Liver (tissue), 9 donors: ENCODE measurements around the gene EML5. TPM values are rescaled to one million over a fixed set of nuclear protein-coding genes. Genes with fewer than 3 reads are reported as not detected.

Experiments
- DNase-seq: peaks from one replicate; pipeline ENCODE4 v3.0.0-alpha.2; 2017; ENCODE audit warnings: low spot score
- H3K27ac ChIP-seq, 2 donors: one replicate each; pipeline ENCODE4 v1.7.0; 2013; ENCODE audit warnings: inconsistent platforms in 2 of 2, low read length in 2 of 2, control low read depth in 1 of 2, low read depth in 1 of 2, mild to moderate bottlenecking in 1 of 2
- H3K27me3 ChIP-seq, 4 donors: one replicate each; pipeline versions ENCODE4 v1.6.1 to v1.7.0; 2013; ENCODE audit warnings: low read length in 3 of 4, inconsistent platforms in 1 of 4, mild to moderate bottlenecking in 1 of 4, moderate library complexity in 1 of 4; ENCODE audit not compliant: control insufficient read depth in 4 of 4, insufficient read depth in 4 of 4
- H3K36me3 ChIP-seq, 4 donors: one replicate each; pipeline versions ENCODE4 v1.6.1 to v1.7.0; 2013; ENCODE audit warnings: low read length in 3 of 4, mild to moderate bottlenecking in 3 of 4, low read depth in 1 of 4, moderate library complexity in 1 of 4; ENCODE audit not compliant: control insufficient read depth in 4 of 4, insufficient read depth in 3 of 4
- H3K4me1 ChIP-seq, 4 donors: one replicate each; pipeline versions ENCODE4 v1.6.1 to v1.7.0; 2013; ENCODE audit warnings: low read length in 3 of 4, mild to moderate bottlenecking in 3 of 4, moderate library complexity in 1 of 4; ENCODE audit not compliant: control insufficient read depth in 4 of 4, insufficient read depth in 4 of 4
- H3K4me3 ChIP-seq, 3 donors: one replicate each; pipeline versions ENCODE4 v1.6.1 to v1.7.0; 2013; ENCODE audit warnings: low read length in 3 of 3, control low read depth in 1 of 3, low read depth in 1 of 3, mild to moderate bottlenecking in 1 of 3
- H3K9ac ChIP-seq, 2 donors: one replicate each; pipeline ENCODE4 v1.7.0; 2013; ENCODE audit warnings: low read length in 2 of 2, mild to moderate bottlenecking in 2 of 2, moderate library complexity in 2 of 2, control low read depth in 1 of 2, low read depth in 1 of 2
- H3K9me3 ChIP-seq, 4 donors: one replicate each; pipeline versions ENCODE4 v1.6.1 to v1.7.0; 2013; ENCODE audit warnings: low read length in 3 of 4; ENCODE audit not compliant: control insufficient read depth in 4 of 4
- CTCF ChIP-seq: fragments of 150-350 bp; IDR thresholded peaks from 2 replicates; pipeline ENCODE4 v1.5.1; 2017; ENCODE audit warnings: improper control_type of control experiment, low read depth, low read length; ENCODE audit not compliant: missing input control
- EGR1 ChIP-seq, 2 donors: IDR thresholded peaks; 2 replicates each; pipeline ENCODE4 v1.6.1; 2016 to 2018; ENCODE audit warnings: antibody characterized with exemption in 2 of 2, low read depth in 2 of 2
- FOXA1 ChIP-seq: IDR thresholded peaks from 2 replicates; pipeline ENCODE4 v1.6.1; 2016; ENCODE audit warnings: antibody characterized with exemption
- FOXA2 ChIP-seq: IDR thresholded peaks from 2 replicates; pipeline ENCODE4 v1.6.1; 2016; ENCODE audit warnings: antibody characterized with exemption
- GABPA ChIP-seq, 2 donors: IDR thresholded peaks in 1 of 2; conservative IDR thresholded peaks in 1 of 2; 2 replicates each; pipeline ENCODE4 v1.6.1; 2016; ENCODE audit warnings: antibody characterized with exemption in 2 of 2, mild to moderate bottlenecking in 1 of 2, moderate library complexity in 1 of 2
- HNF4A ChIP-seq, 2 donors: conservative IDR thresholded peaks; 2 replicates each; pipeline ENCODE4 v1.6.1; 2016; ENCODE audit warnings: antibody characterized with exemption in 2 of 2, mild to moderate bottlenecking in 2 of 2
- HNF4G ChIP-seq: IDR thresholded peaks from 2 replicates; pipeline ENCODE4 v1.6.1; 2016; ENCODE audit warnings: antibody characterized with exemption
- JUND ChIP-seq, 2 donors: IDR thresholded peaks; 2 replicates each; pipeline ENCODE4 v1.6.1; 2016; ENCODE audit warnings: antibody characterized with exemption in 2 of 2
- NR2F2 ChIP-seq: IDR thresholded peaks from 2 replicates; pipeline ENCODE4 v1.6.1; 2016; ENCODE audit warnings: antibody characterized with exemption
- RAD21 ChIP-seq, 2 donors: IDR thresholded peaks; 2 replicates each; pipeline ENCODE4 v1.6.1; 2016; ENCODE audit warnings: antibody characterized with exemption in 2 of 2, mild to moderate bottlenecking in 2 of 2
- REST ChIP-seq: IDR thresholded peaks from 2 replicates; pipeline ENCODE4 v1.6.1; 2016; ENCODE audit warnings: antibody characterized with exemption, mild to moderate bottlenecking
- SP1 ChIP-seq: IDR thresholded peaks from 2 replicates; pipeline ENCODE4 v1.6.1; 2018; ENCODE audit warnings: antibody characterized with exemption, mild to moderate bottlenecking
- ZBTB33 ChIP-seq: IDR thresholded peaks from 2 replicates; pipeline ENCODE4 v1.6.1; 2016; ENCODE audit warnings: antibody characterized with exemption
- WGBS: extraction: QIAGEN DNeasy Blood & Tissue Kit; methylation state at CpG from one replicate; pipeline ENCODE4 v1.1.7; 2013; 5-methylcytosine and 5-hydroxymethylcytosine counted together
- polyA plus RNA-seq, 2 donors: library from polyadenylated mRNA; stranded (reverse) in 1 of 2; unstranded in 1 of 2; fragments of 200-250 nt in 1 of 2; fragments of >200 nt in 1 of 2; fragmentation: Nextera tagmentation in 1 of 2; extraction: Ambion mirVana in 1 of 2; gene quantifications; one replicate each; pipeline versions ENCODE4 v1.2.1 to v1.2.3, GENCODE V29; 2013 to 2015
- total RNA-seq, 2 donors: library from RNA; depleted of rRNA; stranded (reverse); fragments of >200 nt; gene quantifications; one replicate each; pipeline ENCODE4 v1.2.3, GENCODE V29; 2014
- TF ChIP-seq, protein P1 (sequence below): IDR thresholded peaks from 2 replicates; pipeline ENCODE4 v1.6.1; 2016; ENCODE audit warnings: antibody characterized with exemption
- donor health status: healthy.
- donor health status: healthy.
- donor health status: healthy.
- donor health status: healthy.
- donor health status: healthy.

Gene EML5
- total and polyA plus RNA-seq, 4 donors, result 0.09 to 3.8 (median 0.55) TPM

- no peaks in the 10 kb centered on the region for H3K36me3 ChIP-seq
- TF ChIP-seq REST, result no peak
- no peak for TF ChIP-seq GABPA (IDR thresholded peaks at IDR 0.05 in 1 of 2, conservative IDR thresholded peaks at IDR 0.05 in 1 of 2)
- TF ChIP-seq EGR1 (IDR thresholded peaks at IDR 0.05; ENCODE audit: low read depth in 2 of 2), result no peak
- no peak for TF ChIP-seq ZBTB33
- no peak for TF ChIP-seq HNF4G
- TF ChIP-seq, protein P1, sequence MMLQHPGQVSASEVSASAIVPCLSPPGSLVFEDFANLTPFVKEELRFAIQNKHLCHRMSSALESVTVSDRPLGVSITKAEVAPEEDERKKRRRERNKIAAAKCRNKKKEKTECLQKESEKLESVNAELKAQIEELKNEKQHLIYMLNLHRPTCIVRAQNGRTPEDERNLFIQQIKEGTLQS, result no peak
- WGBS, result 92% methylated on average over 1 of the region's 1 CpG
- no peaks in the 10 kb centered on the region for H3K9me3 ChIP-seq
- H3K9ac ChIP-seq, result no peak overlapping the region
- no peaks in the 10 kb centered on the region for H3K27me3 ChIP-seq
- no peak overlapping the region for H3K4me3 ChIP-seq
- H3K27ac ChIP-seq, result no peak overlapping the region
- H3K4me1 ChIP-seq, result no peaks in the 10 kb centered on the region
- no peak for DNase-seq
Observed at GRCh38 chr14:88707088-88707487, 85.7 kb downstream of the EML5 start.

GRCh38 chr14:88706425-88706824 is 86.3 kb downstream of the EML5 start:
- TF ChIP-seq, protein P1, result no peak
- TF ChIP-seq JUND (IDR thresholded peaks at IDR 0.05) (no peak), GABPA (IDR thresholded peaks at IDR 0.05 in 1 of 2, conservative IDR thresholded peaks at IDR 0.05 in 1 of 2) (no peak), SP1 (no peak), CTCF (no peak), ZBTB33 (no peak), HNF4G (no peak), NR2F2 (no peak), FOXA1 (no peak), RAD21 (IDR thresholded peaks at IDR 0.05) (no peak), EGR1 (IDR thresholded peaks at IDR 0.05; ENCODE audit: low read depth in 2 of 2) (no peak), FOXA2 (no peak), HNF4A (conservative IDR thresholded peaks at IDR 0.05) (no peak)
- no peak for DNase-seq

More at GRCh38 chr14:88706425-88706824, 86.3 kb downstream of the EML5 start:
- H3K27ac ChIP-seq, result no peak overlapping the region
- no peak overlapping the region for H3K9ac ChIP-seq
- no peaks in the 10 kb centered on the region for H3K27me3 ChIP-seq
- no peaks in the 10 kb centered on the region for H3K4me1 ChIP-seq
- no peaks in the 10 kb centered on the region for H3K9me3 ChIP-seq
- H3K4me3 ChIP-seq, result no peak overlapping the region
- no peaks in the 10 kb centered on the region for H3K36me3 ChIP-seq
